NCI-H146 treated with DMSO at 0.1 percent for 48 hours (cell line): Measurements from ENCODE around the gene TCF21.
"Not testable (repeated sequence)": the region's sequence is repeated elsewhere in the genome, so short reads cannot be mapped to it uniquely, and the experiment has no call there.

Experiments
- DNase-seq: peaks from one replicate; lab custom pipeline; 2025; ENCODE audit not compliant: unreplicated experiment; lab: John Stamatoyannopoulos, UW

The TCF21 gene

GRCh38 chr6:133921249-133921859 lies 32.4 kb downstream of the TCF21 start:
- peak; percentile 84 for DNase-seq

GRCh38 chr6:133923938-133924593 lies 35.2 kb downstream of the TCF21 start:
- DNase-seq: peak; percentile 90

- DNase-seq: not testable (repeated sequence)
Measured at GRCh38 chr6:133931221-133931620, 42.3 kb downstream of the TCF21 start.

GRCh38 chr6:133936352-133936751 lies 47.4 kb downstream of the TCF21 start:
- not testable (repeated sequence) for DNase-seq

DNA sequence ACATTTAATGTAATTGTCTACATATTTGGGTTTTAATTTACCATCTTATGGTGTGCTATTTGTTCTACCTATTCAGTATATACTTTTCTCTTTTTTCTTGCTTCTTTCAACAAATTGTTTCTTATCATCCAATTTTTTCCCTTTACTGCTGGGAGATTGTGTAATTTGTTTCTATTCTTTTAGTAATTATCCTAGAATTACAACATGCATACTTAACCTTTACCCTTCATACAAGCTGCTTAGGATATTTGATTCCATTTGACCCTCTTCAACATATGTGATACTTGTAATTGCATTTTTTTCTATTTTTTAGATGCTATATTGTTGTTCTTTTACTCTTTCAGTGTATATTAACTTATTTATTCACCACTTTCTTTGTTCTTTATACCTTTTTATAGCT lies 49.0 kb downstream of the TCF21 start:
- DNase-seq: no peak

DNA sequence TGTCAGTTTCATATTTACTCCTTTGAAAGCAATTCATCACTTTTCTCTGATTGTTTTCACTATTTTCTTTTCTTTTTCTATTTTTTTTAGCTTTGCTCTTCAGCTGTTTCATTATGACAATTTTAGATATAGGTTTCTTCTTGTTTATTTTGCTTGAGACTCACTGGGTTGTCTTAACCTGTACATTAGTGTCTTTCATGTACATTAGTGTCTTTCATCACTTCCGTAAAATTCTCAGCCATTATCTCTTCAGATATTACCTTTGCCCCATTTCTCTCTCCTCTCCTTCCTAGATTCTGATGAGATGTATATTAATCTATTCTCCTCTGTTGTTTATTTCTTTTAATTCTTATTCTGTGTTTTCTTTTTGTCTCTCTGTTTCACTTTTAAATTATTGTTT lies 49.6 kb downstream of the TCF21 start:
- DNase-seq: no peak

GRCh38 chr6:133939778-133940667 lies 51.1 kb downstream of the TCF21 start:
- DNase-seq: no peak
